CD14-positive monocyte (primary cell): Measurements from ENCODE around the gene MAP1A. TPM values are rescaled to one million over a fixed set of nuclear protein-coding genes. Genes with fewer than 3 reads are reported as not detected.

ENCODE experiments used
- DNase-seq, 3 donors: peaks; one replicate each; pipeline ENCODE4 v3.0.0-alpha.2; 2011 to 2022
- H2AFZ ChIP-seq: 2 replicates; pipeline ENCODE4 v1.6.0; 2012; ENCODE audit warnings: mild to moderate bottlenecking, low read depth, low read length, inconsistent platforms; ENCODE audit not compliant: insufficient read depth, poor library complexity, severe bottlenecking
- H3K27ac ChIP-seq, 2 donors: 1 replicate in 1 of 2; 2 replicates in 1 of 2; pipeline ENCODE4 v1.5.1; 2012 to 2013; ENCODE audit warnings: low read length in 2 of 2, control low read depth in 1 of 2, inconsistent platforms in 1 of 2, low read depth in 1 of 2, mild to moderate bottlenecking in 1 of 2
- H3K27me3 ChIP-seq, 2 donors: one replicate each; pipeline versions ENCODE4 v1.6.0 to v1.6.1; 2011 to 2013; ENCODE audit warnings: low read length in 2 of 2; ENCODE audit not compliant: control insufficient read depth in 2 of 2, insufficient read depth in 2 of 2
- H3K36me3 ChIP-seq, 2 donors: replicated peaks in 1 of 2; 1 replicate in 1 of 2; 2 replicates in 1 of 2; pipeline versions ENCODE4 v1.5.1 to v1.6.1; 2012 to 2013; ENCODE audit warnings: low read length in 2 of 2, control low read depth in 1 of 2, inconsistent platforms in 1 of 2, mild to moderate bottlenecking in 1 of 2; ENCODE audit not compliant: insufficient read depth in 2 of 2, control insufficient read depth in 1 of 2
- H3K4me1 ChIP-seq, 2 donors: 1 replicate in 1 of 2; 2 replicates in 1 of 2; pipeline versions ENCODE4 v1.5.1 to v1.6.1; 2012 to 2013; ENCODE audit warnings: low read length in 2 of 2, control low read depth in 1 of 2, inconsistent platforms in 1 of 2, mild to moderate bottlenecking in 1 of 2, moderate library complexity in 1 of 2; ENCODE audit not compliant: insufficient read depth in 2 of 2, control insufficient read depth in 1 of 2
- H3K4me2 ChIP-seq: replicated peaks from 2 replicates; pipeline ENCODE3; 2012; ENCODE audit warnings: low read length, moderate library complexity, mild to moderate bottlenecking; ENCODE audit not compliant: poor library complexity, severe bottlenecking; ENCODE audit errors: extremely low read depth
- H3K4me3 ChIP-seq, 3 experiments: fragments of 200-600 bp in 1 of 3; sonication (generic) in 1 of 3; replicated peaks in 1 of 3; 1 replicate in 2 of 3; 2 replicates in 1 of 3; pipeline ENCODE4 v1.5.1; 2011 to 2013; ENCODE audit warnings: low read length in 3 of 3, mild to moderate bottlenecking in 3 of 3, control low read depth in 2 of 3, low read depth in 2 of 3, inconsistent platforms in 1 of 3, moderate library complexity in 1 of 3
- H3K79me2 ChIP-seq: 2 replicates; pipeline ENCODE4 v1.6.0; 2012; ENCODE audit warnings: mild to moderate bottlenecking, control low read depth, inconsistent platforms, low read length, moderate library complexity; ENCODE audit not compliant: insufficient read depth
- H3K9ac ChIP-seq: 2 replicates; pipeline ENCODE4 v1.6.0; 2017; ENCODE audit warnings: low read length, mild to moderate bottlenecking; ENCODE audit not compliant: insufficient read depth, poor library complexity, severe bottlenecking
- H3K9me3 ChIP-seq, 2 donors: replicated peaks in 1 of 2; 1 replicate in 1 of 2; 2 replicates in 1 of 2; pipeline versions ENCODE4 v1.5.1 to v1.6.1; 2012 to 2013; ENCODE audit warnings: low read length in 2 of 2, control low read depth in 1 of 2; ENCODE audit not compliant: control insufficient read depth in 1 of 2, insufficient read depth in 1 of 2
- H4K20me1 ChIP-seq: 2 replicates; pipeline ENCODE4 v1.6.0; 2012; ENCODE audit warnings: mild to moderate bottlenecking, low read length, control low read depth, moderate library complexity; ENCODE audit not compliant: insufficient read depth
- H3K27ac Mint-ChIP-seq, 7 donors: one replicate each; pipeline ENCODE4 v1.8.0; 2020; ENCODE audit warnings: mild to moderate bottlenecking in 7 of 7, mixed read lengths in 7 of 7, moderate library complexity in 6 of 7, inconsistent platforms in 2 of 7
- H3K27me3 Mint-ChIP-seq, 3 donors: one replicate each; pipeline ENCODE4 v1.8.0; 2021 to 2022; ENCODE audit warnings: low read depth in 3 of 3, mild to moderate bottlenecking in 3 of 3, mixed read lengths in 3 of 3, moderate library complexity in 3 of 3, inconsistent platforms in 1 of 3
- H3K36me3 Mint-ChIP-seq, 2 donors: one replicate each; pipeline ENCODE4 v1.8.0; 2020; ENCODE audit warnings: mixed read lengths in 2 of 2, inconsistent platforms in 1 of 2, mild to moderate bottlenecking in 1 of 2
- H3K4me1 Mint-ChIP-seq: one replicate; pipeline ENCODE4 v1.8.0; 2020; ENCODE audit warnings: mild to moderate bottlenecking, mixed read lengths
- H3K4me3 Mint-ChIP-seq, 2 donors: one replicate each; pipeline ENCODE4 v1.8.0; 2020; ENCODE audit warnings: mild to moderate bottlenecking in 2 of 2, mixed read lengths in 2 of 2, moderate library complexity in 1 of 2
- H3K9me3 Mint-ChIP-seq, 7 donors: one replicate each; pipeline ENCODE4 v1.8.0; 2020 to 2022; ENCODE audit warnings: mixed read lengths in 7 of 7, mild to moderate bottlenecking in 6 of 7, moderate library complexity in 6 of 7, inconsistent platforms in 2 of 7
- CTCF ChIP-seq: fragments of 200-600 bp; IDR thresholded peaks from one replicate; pipeline ENCODE4 v1.8.0; 2022; ENCODE audit warnings: antibody characterized with exemption, mild to moderate bottlenecking
- WGBS: methylation state at CpG from one replicate; pipeline ENCODE4 v1.1.5; 2013; ENCODE audit warnings: missing lambda C conversion rate; ENCODE audit not compliant: insufficient coverage; 5-methylcytosine and 5-hydroxymethylcytosine counted together
- intact Hi-C, 2 donors: fragments of 100-400 bp; cut with micrococcal nuclease; formaldehyde crosslinking; loops; one replicate each; pipeline versions ENCODE4 v1.15.0 to v1.15.1; 2023
- polyA plus RNA-seq, 3 donors: library from polyadenylated mRNA; depleted of rRNA in 1 of 3; unstranded in 2 of 3; stranded (reverse) in 1 of 3; fragments of 300-500 nt in 2 of 3; fragments of >200 nt in 1 of 3; fragmentation: Illumina TruSeq in 2 of 3; gene quantifications; 1 replicate in 2 of 3; 2 replicates in 1 of 3; pipeline ENCODE4 v1.2.3, GENCODE V29; 2012 to 2021

MAP1A gene
- polyA plus RNA-seq, 3 donors: 0.01 to 0.02 TPM; not detected in 1

- no peak overlapping the region for H3K4me2 ChIP-seq
- H3K4me3 ChIP-seq: no peak overlapping the region
- Mint-ChIP-seq H3K4me1 (peaks cover 42% of the 10 kb centered on the region), H3K9me3 (peaks cover 0 to 2% (median 0%) of the 10 kb centered on the region in 7 donors), H3K27ac (no peak overlapping the region), H3K4me3 (no peak overlapping the region), H3K27me3 (peaks cover 37 to 49% (median 39%) of the 10 kb centered on the region in 3 donors), H3K36me3 (no peaks in the 10 kb centered on the region)
- H3K27me3 ChIP-seq: peaks cover 11 to 36% of the 10 kb centered on the region in 2 donors
- H4K20me1 ChIP-seq: no peaks in the 10 kb centered on the region
- no peaks in the 10 kb centered on the region for H3K36me3 ChIP-seq
- H2AFZ ChIP-seq: no peak overlapping the region
- intact Hi-C loops: loop anchor here in 1 of 2 donors (10.0 kb wide), 1 partner anchor 70 kb away; no protein-coding TSS in a partner anchor
- H3K9ac ChIP-seq: no peak overlapping the region
- peak; percentile 38 for TF ChIP-seq CTCF
- H3K27ac ChIP-seq: no peak overlapping the region
- H3K79me2 ChIP-seq: no peaks in the 10 kb centered on the region
- H3K4me1 ChIP-seq: peaks cover 30 to 32% of the 10 kb centered on the region in 2 donors
- WGBS: 0% methylated on average over 1 of the region's 4 CpGs
- no peak for DNase-seq
- H3K9me3 ChIP-seq: no peaks in the 10 kb centered on the region
Observed at GRCh38 chr15:43514241-43515057, 3.0 kb upstream of the MAP1A start.

- H3K79me2 ChIP-seq: no peaks in the 10 kb centered on the region
- peaks cover 41% of the 10 kb centered on the region for H3K4me1 Mint-ChIP-seq
- no peak overlapping the region for H3K4me3 Mint-ChIP-seq
- H3K36me3 ChIP-seq: no peaks in the 10 kb centered on the region
- H4K20me1 ChIP-seq: no peaks in the 10 kb centered on the region
- H3K4me3 ChIP-seq: no peak overlapping the region
- H3K27ac Mint-ChIP-seq: no peak overlapping the region
- no peak overlapping the region for H2AFZ ChIP-seq
- no CpG with 5 or more reads among the region's 2 CpGs for WGBS
- peaks cover 11 to 36% of the 10 kb centered on the region in 2 donors for H3K27me3 ChIP-seq
- H3K27ac ChIP-seq: no peak overlapping the region
- no peak overlapping the region for H3K9ac ChIP-seq
- DNase-seq: no peak
- peaks cover 0 to 2% (median 0%) of the 10 kb centered on the region in 7 donors for H3K9me3 Mint-ChIP-seq
- peaks cover 26% of the 10 kb centered on the region in 2 donors for H3K4me1 ChIP-seq
- no peak for TF ChIP-seq CTCF
- intact Hi-C loops: loop anchor here in 1 of 2 donors (10.0 kb wide), 1 partner anchor 71 kb away; no protein-coding TSS in a partner anchor
- peaks cover 39 to 49% (median 40%) of the 10 kb centered on the region in 3 donors for H3K27me3 Mint-ChIP-seq
- no peak overlapping the region for H3K4me2 ChIP-seq
- no peaks in the 10 kb centered on the region for H3K9me3 ChIP-seq
- H3K36me3 Mint-ChIP-seq: no peaks in the 10 kb centered on the region
Observed at GRCh38 chr15:43515741-43516140, 1.7 kb upstream of the MAP1A start.
